Left ventricle myocardium inferior (tissue), 1 donor: ENCODE data around the gene SORCS1. TPM values are rescaled to one million over a fixed set of nuclear protein-coding genes. Genes with fewer than 3 reads are reported as not detected.

Experiments used
- DNase-seq: peaks from one replicate; pipeline ENCODE4 v3.0.0-alpha.2; 2020
- H3K27ac ChIP-seq: fragments of 200-600 bp; replicated peaks from 2 replicates; pipeline ENCODE4 v1.8.0; 2021
- H3K27me3 ChIP-seq: fragments of 200-600 bp; 2 replicates; pipeline ENCODE4 v1.8.0; 2021; ENCODE audit warnings: low read depth
- H3K36me3 ChIP-seq: fragments of 200-600 bp; 2 replicates; pipeline ENCODE4 v1.8.0; 2021
- H3K4me1 ChIP-seq: fragments of 200-600 bp; 2 replicates; pipeline ENCODE4 v1.8.0; 2021
- H3K4me3 ChIP-seq: fragments of 200-600 bp; 2 replicates; pipeline ENCODE4 v1.8.0; 2021; ENCODE audit warnings: mild to moderate bottlenecking, moderate library complexity
- H3K9me3 ChIP-seq: fragments of 200-600 bp; replicated peaks from 2 replicates; pipeline ENCODE4 v1.8.0; 2021
- intact Hi-C: fragments of 100-400 bp; cut with micrococcal nuclease; formaldehyde crosslinking; loops from one replicate; pipeline ENCODE4 v1.11.0; 2022
- total RNA-seq: library from RNA; stranded (reverse); fragmentation: NEBNext Ultra II Directional; extraction: Animal tissue kit (Norgen Biotek cat#: 25700); gene quantifications from one replicate; pipeline ENCODE4 v1.2.1, GENCODE V29; 2021
- TF ChIP-seq, protein P1 (sequence below): fragments of 200-600 bp; IDR thresholded peaks from 2 replicates; pipeline ENCODE4 v1.8.0; 2021; ENCODE audit warnings: antibody characterized with exemption, mild to moderate bottlenecking, borderline replicate concordance
- donor health status: DM: no; HTN: yes; CAD: no; lungs with severe emphysema.

The SORCS1 gene
- total RNA-seq, 1 donor from 2014 or later = 2.9 TPM

DNA sequence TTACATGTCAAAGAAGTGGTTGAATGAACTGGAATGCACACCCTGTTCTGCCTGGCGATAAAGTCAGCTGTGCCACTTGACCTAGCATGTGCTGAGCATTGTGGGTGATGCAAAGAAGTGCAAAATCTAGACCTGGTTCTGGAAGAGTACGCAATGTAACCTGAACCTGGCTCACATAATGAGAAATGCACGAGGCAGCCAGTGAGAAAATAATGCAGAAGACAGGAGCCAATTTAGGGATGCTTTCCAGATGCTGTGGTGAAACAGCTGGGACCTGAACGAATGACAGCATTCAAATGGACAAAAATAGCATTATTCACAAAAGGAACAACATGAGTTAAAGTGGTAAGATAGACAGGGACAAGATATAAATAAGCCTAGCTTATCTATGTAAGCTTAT, 402.6 kb downstream of the SORCS1 start:
- H3K4me1 ChIP-seq = no peaks in the 10 kb centered on the region
- H3K27me3 ChIP-seq = peaks cover 14% of the 10 kb centered on the region
- no peaks in the 10 kb centered on the region for H3K36me3 ChIP-seq
- intact Hi-C loops = no loop called here
- no peak for DNase-seq
- no peak overlapping the region for H3K27ac ChIP-seq
- H3K4me3 ChIP-seq = no peak overlapping the region
- H3K9me3 ChIP-seq = no peaks in the 10 kb centered on the region
- TF ChIP-seq, protein P1, sequence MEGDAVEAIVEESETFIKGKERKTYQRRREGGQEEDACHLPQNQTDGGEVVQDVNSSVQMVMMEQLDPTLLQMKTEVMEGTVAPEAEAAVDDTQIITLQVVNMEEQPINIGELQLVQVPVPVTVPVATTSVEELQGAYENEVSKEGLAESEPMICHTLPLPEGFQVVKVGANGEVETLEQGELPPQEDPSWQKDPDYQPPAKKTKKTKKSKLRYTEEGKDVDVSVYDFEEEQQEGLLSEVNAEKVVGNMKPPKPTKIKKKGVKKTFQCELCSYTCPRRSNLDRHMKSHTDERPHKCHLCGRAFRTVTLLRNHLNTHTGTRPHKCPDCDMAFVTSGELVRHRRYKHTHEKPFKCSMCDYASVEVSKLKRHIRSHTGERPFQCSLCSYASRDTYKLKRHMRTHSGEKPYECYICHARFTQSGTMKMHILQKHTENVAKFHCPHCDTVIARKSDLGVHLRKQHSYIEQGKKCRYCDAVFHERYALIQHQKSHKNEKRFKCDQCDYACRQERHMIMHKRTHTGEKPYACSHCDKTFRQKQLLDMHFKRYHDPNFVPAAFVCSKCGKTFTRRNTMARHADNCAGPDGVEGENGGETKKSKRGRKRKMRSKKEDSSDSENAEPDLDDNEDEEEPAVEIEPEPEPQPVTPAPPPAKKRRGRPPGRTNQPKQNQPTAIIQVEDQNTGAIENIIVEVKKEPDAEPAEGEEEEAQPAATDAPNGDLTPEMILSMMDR = no peak

- H3K27me3 ChIP-seq = peaks cover 2% of the 10 kb centered on the region
- DNase-seq = no peak
- TF ChIP-seq, protein P1 = no peak
- H3K4me3 ChIP-seq = no peak overlapping the region
- H3K4me1 ChIP-seq = no peaks in the 10 kb centered on the region
- H3K36me3 ChIP-seq = no peaks in the 10 kb centered on the region
- H3K9me3 ChIP-seq = no peaks in the 10 kb centered on the region
- intact Hi-C loops = no loop called here
- no peak overlapping the region for H3K27ac ChIP-seq
Measured at GRCh38 chr10:106757521-106757920, 407.0 kb downstream of the SORCS1 start.

DNA sequence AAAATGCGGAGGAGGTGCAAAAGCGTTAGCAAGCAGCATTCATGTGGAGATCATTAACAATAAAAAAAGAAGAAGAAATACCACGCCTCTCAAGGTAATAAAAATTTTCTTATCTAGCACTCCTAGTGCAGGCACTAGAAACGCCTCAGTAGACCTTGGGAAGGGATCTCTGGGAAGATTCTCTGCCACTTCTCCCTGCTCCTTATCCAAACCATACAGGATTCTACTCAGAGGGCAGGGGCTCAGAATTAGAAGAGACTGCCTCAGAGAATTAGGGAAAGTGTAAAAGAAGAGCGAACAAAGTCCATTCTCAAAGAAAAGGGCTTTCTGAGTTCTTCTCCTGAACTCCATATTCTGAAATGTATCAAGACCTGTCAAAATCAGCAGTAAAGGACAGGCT, 413.4 kb downstream of the SORCS1 start:
- intact Hi-C loops = no loop called here
- H3K4me3 ChIP-seq = no peak overlapping the region
- no peak for DNase-seq
- peaks cover 12% of the 10 kb centered on the region for H3K27me3 ChIP-seq
- H3K27ac ChIP-seq = no peak overlapping the region
- H3K36me3 ChIP-seq = no peaks in the 10 kb centered on the region
- H3K4me1 ChIP-seq = no peaks in the 10 kb centered on the region
- TF ChIP-seq, protein P1 = no peak
- no peaks in the 10 kb centered on the region for H3K9me3 ChIP-seq

GRCh38 chr10:106746868-106747267, 417.6 kb downstream of the SORCS1 start:
- intact Hi-C loops = no loop called here

GRCh38 chr10:106741006-106741530, 423.4 kb downstream of the SORCS1 start:
- intact Hi-C loops = no loop called here
- no peak for DNase-seq
- TF ChIP-seq, protein P1 = no peak

More at GRCh38 chr10:106746868-106747267, 417.6 kb downstream of the SORCS1 start:
- Histone ChIP-seq H3K36me3 (no peaks in the 10 kb centered on the region), H3K9me3 (no peaks in the 10 kb centered on the region), H3K27ac (no peak overlapping the region), H3K27me3 (peaks cover 19% of the 10 kb centered on the region), H3K4me1 (no peaks in the 10 kb centered on the region), H3K4me3 (no peak overlapping the region)
- TF ChIP-seq, protein P1 = no peak
- DNase-seq = no peak

More at GRCh38 chr10:106741006-106741530, 423.4 kb downstream of the SORCS1 start:
- Histone ChIP-seq H3K4me1 (no peaks in the 10 kb centered on the region), H3K36me3 (no peaks in the 10 kb centered on the region), H3K4me3 (no peak overlapping the region), H3K9me3 (no peaks in the 10 kb centered on the region), H3K27ac (no peak overlapping the region), H3K27me3 (peaks cover 8% of the 10 kb centered on the region)
